IPS-15b (cell line): Measurements from ENCODE around the gene STIM1.

Source experiments
- H3K27me3 ChIP-seq: one replicate; pipeline ENCODE4 v1.6.1; 2013; ENCODE audit warnings: low read length; ENCODE audit not compliant: control insufficient read depth, insufficient read depth
- H3K36me3 ChIP-seq: one replicate; pipeline ENCODE4 v1.6.1; 2013; ENCODE audit warnings: low read length; ENCODE audit not compliant: control insufficient read depth, insufficient read depth
- H3K4me1 ChIP-seq: one replicate; pipeline ENCODE4 v1.6.1; 2013; ENCODE audit warnings: mild to moderate bottlenecking, low read length; ENCODE audit not compliant: control insufficient read depth, insufficient read depth
- H3K4me3 ChIP-seq: one replicate; pipeline ENCODE4 v1.5.1; 2013; ENCODE audit warnings: low read depth, low read length
- H3K9ac ChIP-seq: one replicate; pipeline ENCODE4 v1.6.1; 2013; ENCODE audit warnings: low read depth, mild to moderate bottlenecking, low read length
- H3K9me3 ChIP-seq: one replicate; pipeline ENCODE4 v1.6.1; 2013; ENCODE audit warnings: mild to moderate bottlenecking, low read length; ENCODE audit not compliant: control insufficient read depth, insufficient read depth

Gene STIM1

DNA sequence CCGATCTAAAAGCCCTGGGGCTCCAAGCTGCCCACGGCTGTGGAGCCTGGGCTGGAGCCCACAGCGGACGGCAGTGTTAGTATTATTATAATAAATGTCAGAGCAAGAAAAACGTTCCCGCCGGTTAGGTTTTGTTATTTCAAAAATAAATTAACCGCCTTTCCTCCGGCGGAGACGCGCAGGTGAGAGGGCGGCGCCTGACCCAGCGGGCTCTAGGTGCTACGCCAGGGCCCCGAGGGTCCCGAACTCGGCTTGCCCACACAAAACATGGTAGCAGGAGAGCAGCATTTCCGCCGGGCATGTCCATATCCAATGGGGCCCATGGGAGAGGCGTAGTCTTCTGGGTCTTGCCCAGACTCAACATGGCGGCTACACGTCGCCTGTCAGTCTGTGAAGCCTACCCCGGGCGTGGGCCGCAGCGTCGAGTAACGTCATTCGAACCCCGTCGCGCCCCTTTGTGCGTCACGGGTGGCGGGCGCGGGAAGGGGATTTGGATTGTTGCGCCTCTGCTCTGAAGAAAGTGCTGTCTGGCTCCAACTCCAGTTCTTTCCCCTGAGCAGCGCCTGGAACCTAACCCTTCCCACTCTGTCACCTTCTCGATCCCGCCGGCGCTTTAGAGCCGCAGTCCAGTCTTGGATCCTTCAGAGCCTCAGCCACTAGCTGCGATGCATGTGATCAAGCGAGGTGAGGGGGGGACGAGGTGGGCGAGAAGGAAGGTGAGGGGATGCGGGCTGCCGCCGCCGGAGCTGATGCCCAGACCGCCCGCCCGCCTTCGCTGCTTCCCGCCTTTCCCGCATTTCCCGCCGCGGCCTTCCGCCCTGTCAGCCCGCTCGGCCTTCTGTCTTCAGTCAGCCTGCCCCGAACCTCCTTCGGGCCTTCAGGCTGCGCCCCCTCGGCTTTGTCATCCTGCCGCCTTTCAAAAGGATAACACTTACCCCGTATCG lies 239.2 kb downstream of the STIM1 start, which contains the start of gene RRM1:
Gene RRM1, plus strand, starts transcription at position 452 of the 944 bp plus-strand sequence. Its CDS starts 214 bp downstream, at position 666.
- Histone ChIP-seq H3K4me3 (peak within 1 kb of the TSS; percentile 94), H3K9me3 (no peaks in the 10 kb centered on the region), H3K4me1 (peaks cover 6% of the 10 kb centered on the region), H3K27me3 (no peaks in the 10 kb centered on the region), H3K9ac (peak within 1 kb of the TSS; percentile 92), H3K36me3 (no peaks in the 10 kb centered on the region)

DNA sequence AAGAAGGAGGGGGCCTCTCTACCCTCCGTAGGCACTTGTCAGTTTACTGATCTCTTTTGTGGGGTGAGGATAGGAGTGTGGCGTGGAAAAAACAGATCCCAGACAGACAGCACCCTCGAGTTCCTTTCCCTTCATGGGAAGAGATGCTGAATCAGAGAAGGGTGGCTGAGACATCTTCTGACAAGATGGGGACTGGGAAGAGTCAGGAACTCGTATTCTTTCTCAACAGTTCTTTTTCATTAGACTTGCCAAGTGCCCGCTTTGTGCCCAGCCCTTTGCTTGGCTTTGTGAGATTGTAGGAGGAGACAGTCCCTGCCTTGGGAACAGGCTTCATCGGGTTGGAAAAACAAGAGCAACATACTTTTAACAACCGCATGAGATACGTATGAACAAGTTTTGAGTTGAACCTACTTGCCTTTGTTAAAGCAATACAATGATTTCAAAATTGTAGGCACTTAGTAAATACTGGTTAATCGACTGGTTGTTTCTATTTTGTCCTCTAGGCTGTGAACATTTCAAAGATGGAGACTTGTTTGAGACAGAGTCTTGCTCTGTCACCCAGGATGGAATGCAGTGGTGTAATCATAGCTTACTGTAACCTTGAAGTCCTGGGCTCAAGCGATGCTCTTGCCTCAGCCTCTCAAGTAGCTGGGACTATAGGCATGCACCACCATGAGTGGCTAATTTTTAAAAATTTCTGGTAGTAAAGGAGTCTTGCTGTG lies 240.2 kb downstream of the STIM1 start:
- Histone ChIP-seq H3K27me3 (no peaks in the 10 kb centered on the region), H3K36me3 (no peaks in the 10 kb centered on the region), H3K9ac (peak overlapping the region; percentile 92), H3K9me3 (no peaks in the 10 kb centered on the region), H3K4me3 (peak overlapping the region; percentile 94), H3K4me1 (peaks cover 6% of the 10 kb centered on the region)

DNA sequence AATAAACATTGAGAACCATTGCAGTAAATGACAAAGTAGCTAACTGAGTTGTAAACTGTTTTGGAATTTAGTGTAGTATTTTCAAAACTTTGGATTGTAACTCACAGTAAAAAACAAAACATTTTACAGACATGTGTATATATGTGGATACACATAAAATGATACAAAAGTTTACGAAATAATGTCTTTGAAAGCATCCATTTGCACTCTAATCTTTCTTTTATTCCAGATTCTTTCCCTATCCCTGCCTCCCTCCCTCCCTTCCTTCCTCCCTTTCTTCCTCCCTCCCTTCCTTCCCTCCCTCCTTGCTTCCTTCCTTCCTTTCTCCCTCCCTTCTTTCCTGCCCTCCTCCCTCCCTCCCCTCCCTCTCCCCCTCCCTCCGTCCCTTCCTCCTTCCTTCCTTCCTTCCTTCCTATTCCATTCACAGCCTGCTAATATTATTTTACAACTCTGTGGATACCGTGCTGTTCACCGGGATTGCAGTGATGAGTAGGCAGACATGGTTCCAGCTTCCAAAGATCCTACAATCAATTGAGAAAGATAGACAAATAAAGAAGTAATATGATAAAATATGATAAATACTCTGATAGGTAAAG lies 242.7 kb downstream of the STIM1 start:
- Histone ChIP-seq H3K9me3 (no peaks in the 10 kb centered on the region), H3K4me3 (no peak overlapping the region), H3K4me1 (peaks cover 6% of the 10 kb centered on the region), H3K36me3 (no peaks in the 10 kb centered on the region), H3K9ac (no peak overlapping the region), H3K27me3 (no peaks in the 10 kb centered on the region)

DNA sequence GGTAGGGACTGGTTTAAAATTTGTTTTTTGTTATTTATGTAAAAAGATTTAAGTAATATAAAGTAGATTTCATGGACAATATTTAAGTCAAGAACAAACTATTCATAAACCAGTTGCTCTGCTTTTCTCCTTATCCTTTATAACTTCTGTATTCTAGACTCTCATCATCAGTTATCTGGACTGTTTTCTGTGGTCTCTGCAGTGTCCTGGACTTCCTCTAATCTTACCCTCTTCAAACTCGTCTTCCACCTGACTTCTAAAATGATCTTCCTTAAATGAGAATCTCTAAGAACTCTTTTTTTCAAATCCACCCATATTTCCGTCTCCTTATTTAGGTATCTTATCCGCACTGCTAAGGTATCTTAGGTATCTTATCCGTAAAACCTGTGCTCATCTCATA lies 247.2 kb downstream of the STIM1 start:
- Histone ChIP-seq H3K27me3 (no peaks in the 10 kb centered on the region), H3K4me3 (no peak overlapping the region), H3K36me3 (no peaks in the 10 kb centered on the region), H3K4me1 (no peaks in the 10 kb centered on the region), H3K9me3 (no peaks in the 10 kb centered on the region), H3K9ac (no peak overlapping the region)

DNA sequence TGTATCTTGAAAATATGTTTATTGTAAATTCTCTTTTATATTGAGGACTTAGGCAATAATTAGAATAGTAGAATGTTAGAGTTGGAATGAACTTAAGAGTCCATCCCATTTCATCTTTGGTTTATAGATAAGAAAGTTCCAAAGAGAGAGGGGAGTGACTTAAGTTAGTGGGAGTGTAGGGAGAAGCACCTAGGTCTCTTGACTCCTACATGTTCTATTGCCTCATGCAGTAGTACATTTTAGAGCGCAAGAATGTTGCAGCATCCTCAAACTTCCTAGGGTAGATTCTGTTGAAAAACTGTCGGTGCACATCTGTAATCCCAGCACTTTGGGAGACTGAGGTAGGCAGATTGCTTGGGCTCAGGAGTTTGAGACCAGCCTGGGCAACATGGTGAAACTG lies 247.8 kb downstream of the STIM1 start:
- H3K36me3 ChIP-seq, result no peaks in the 10 kb centered on the region

DNA sequence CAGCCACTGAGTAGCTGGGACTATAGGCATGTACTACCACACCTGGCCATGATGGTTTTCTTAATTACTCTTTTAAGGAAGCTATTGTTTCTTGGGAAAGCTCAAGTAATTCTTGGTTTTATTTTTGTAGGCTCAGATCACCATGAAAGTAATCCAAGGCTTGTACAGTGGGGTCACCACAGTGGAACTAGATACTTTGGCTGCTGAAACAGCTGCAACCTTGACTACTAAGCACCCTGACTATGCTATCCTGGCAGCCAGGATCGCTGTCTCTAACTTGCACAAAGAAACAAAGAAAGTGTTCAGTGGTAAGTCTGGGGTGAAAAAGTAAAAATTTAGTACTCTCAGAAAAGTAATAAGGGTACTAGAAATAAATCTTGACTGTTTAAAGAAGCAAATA lies 250.5 kb downstream of the STIM1 start:
- Histone ChIP-seq H3K9me3 (no peaks in the 10 kb centered on the region), H3K4me3 (no peak overlapping the region), H3K36me3 (peaks cover 4% of the 10 kb centered on the region), H3K9ac (no peak overlapping the region), H3K4me1 (no peaks in the 10 kb centered on the region), H3K27me3 (no peaks in the 10 kb centered on the region)

More for the DNA sequence above, 247.8 kb downstream of the STIM1 start:
- H3K9me3 ChIP-seq, result no peaks in the 10 kb centered on the region
- no peak overlapping the region for H3K9ac ChIP-seq
- H3K27me3 ChIP-seq, result no peaks in the 10 kb centered on the region
- no peak overlapping the region for H3K4me3 ChIP-seq
- no peaks in the 10 kb centered on the region for H3K4me1 ChIP-seq

DNA sequence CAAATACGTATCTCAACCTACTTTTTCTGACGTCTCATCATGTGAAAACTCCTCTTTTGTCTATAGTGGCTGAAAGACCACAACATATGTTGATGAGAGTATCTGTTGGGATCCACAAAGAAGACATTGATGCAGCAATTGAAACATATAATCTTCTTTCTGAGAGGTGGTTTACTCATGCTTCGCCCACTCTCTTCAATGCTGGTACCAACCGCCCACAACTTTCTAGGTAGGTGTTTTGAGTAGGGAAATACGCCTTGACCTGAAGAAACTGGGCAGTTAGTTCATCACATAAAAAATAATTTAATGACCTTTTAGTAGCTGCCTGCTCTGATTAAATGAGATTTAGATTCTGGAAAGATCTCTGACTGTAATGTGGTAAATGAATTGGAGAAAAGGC lies 256.4 kb downstream of the STIM1 start:
- Histone ChIP-seq H3K9ac (no peak overlapping the region), H3K4me1 (no peaks in the 10 kb centered on the region), H3K9me3 (no peaks in the 10 kb centered on the region), H3K4me3 (no peak overlapping the region), H3K27me3 (no peaks in the 10 kb centered on the region), H3K36me3 (peaks cover 7% of the 10 kb centered on the region)

DNA sequence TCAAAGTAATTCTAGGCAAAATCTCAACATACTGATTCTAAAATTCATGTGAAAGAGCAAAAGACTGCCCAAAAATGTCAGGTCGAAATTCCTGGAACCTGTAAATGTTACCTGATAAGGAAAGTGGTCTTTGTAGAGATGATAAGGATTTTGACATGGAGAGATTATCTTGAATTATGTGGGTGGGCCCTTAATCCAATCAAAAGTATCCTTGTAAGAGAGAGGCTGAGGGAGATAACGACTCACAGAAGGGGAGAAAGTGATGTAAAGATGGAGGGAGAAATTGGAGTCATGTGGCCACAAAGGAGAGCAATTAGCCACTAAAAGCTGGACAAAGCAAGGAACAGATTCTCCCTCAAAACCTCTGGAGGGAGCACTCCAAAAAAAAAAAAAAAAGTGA lies 259.7 kb downstream of the STIM1 start:
- no peaks in the 10 kb centered on the region for H3K4me1 ChIP-seq
- H3K9me3 ChIP-seq, result no peaks in the 10 kb centered on the region
- no peak overlapping the region for H3K4me3 ChIP-seq
- H3K9ac ChIP-seq, result no peak overlapping the region
- H3K27me3 ChIP-seq, result no peaks in the 10 kb centered on the region
- peaks cover 3% of the 10 kb centered on the region for H3K36me3 ChIP-seq

DNA sequence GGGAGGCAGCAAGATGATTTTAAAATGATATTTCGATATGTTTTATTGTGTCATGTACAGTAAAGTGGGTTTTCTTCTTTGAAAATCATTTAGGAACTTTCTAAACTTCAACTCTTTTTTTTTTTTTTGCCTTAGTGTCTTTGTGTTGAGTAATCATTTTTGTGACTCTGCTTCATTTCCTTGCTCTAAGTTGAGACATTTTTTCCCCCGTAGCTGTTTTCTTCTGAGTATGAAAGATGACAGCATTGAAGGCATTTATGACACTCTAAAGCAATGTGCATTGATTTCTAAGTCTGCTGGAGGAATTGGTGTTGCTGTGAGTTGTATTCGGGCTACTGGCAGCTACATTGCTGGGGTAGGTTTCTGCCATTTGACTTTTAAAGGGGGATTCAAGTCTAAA lies 262.6 kb downstream of the STIM1 start:
- peaks cover 7% of the 10 kb centered on the region for H3K36me3 ChIP-seq
- no peak overlapping the region for H3K9ac ChIP-seq
- no peaks in the 10 kb centered on the region for H3K4me1 ChIP-seq
- no peaks in the 10 kb centered on the region for H3K9me3 ChIP-seq
- H3K27me3 ChIP-seq, result no peaks in the 10 kb centered on the region
- no peak overlapping the region for H3K4me3 ChIP-seq

DNA sequence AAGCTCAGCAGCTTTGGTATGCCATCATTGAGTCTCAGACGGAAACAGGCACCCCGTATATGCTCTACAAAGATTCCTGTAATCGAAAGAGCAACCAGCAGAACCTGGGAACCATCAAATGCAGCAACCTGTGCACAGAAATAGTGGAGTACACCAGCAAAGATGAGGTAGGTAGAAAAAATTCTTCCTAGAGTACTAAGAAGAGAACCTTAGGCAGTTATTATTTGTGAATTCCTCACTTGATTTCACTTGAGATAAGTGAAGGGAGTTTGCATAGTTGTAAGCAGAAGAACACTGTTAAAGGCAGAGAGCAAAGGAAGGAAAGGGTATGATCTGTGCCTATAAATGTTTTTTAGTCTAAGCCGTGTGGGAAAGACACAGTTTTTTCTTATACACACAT lies 267.8 kb downstream of the STIM1 start:
- H3K9ac ChIP-seq, result no peak overlapping the region
- H3K36me3 ChIP-seq, result peaks cover 13% of the 10 kb centered on the region
- H3K4me1 ChIP-seq, result no peaks in the 10 kb centered on the region

DNA sequence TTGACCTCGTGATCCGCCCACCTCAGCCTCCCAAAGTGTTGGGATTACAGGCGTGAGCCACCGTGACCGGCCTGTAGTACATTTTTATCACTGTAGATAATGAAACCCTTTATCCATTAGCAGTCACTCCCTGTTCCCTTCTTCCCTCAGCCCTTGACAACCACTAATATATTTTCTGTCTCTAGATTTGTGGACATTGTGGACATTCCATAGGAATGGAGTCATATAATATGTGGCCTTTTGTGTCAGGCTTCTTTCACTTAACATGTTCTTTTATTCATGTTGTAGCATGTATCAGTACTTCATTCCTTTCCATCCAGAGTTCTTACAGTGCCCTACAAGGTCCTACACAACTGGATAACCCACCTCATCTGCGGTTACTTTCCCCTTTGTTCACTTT lies 269.7 kb downstream of the STIM1 start:
- H3K36me3 ChIP-seq, result peaks cover 13% of the 10 kb centered on the region
- H3K4me3 ChIP-seq, result no peak overlapping the region
- no peaks in the 10 kb centered on the region for H3K9me3 ChIP-seq
- H3K9ac ChIP-seq, result no peak overlapping the region
- H3K4me1 ChIP-seq, result no peaks in the 10 kb centered on the region
- H3K27me3 ChIP-seq, result no peaks in the 10 kb centered on the region

More for the DNA sequence above, 267.8 kb downstream of the STIM1 start:
- Histone ChIP-seq H3K27me3 (no peaks in the 10 kb centered on the region), H3K4me3 (no peak overlapping the region), H3K9me3 (no peaks in the 10 kb centered on the region)
